HG02610 (cell line): ENCODE data around the gene MAP3K2.
"Not testable (repeated sequence)": the region's sequence is repeated elsewhere in the genome, so short reads cannot be mapped to it uniquely, and the experiment has no call there.

Experiments
- ATAC-seq: cut with Tn5 transposase; IDR thresholded peaks from one replicate; pipeline ENCODE4 v1.9.1; 2021; ENCODE audit warnings: mild to moderate bottlenecking, moderate library complexity; ENCODE audit not compliant: unreplicated experiment

Gene MAP3K2

GRCh38 chr2:127421871-127422558 is 34.2 kb upstream of the MAP3K2 start:
- no peak for ATAC-seq

- no peak for ATAC-seq
These were observed 33.5 kb upstream of the MAP3K2 start for GRCh38 chr2:127421116-127421800.

GRCh38 chr2:127420039-127420864 is 32.5 kb upstream of the MAP3K2 start:
- no peak for ATAC-seq

GRCh38 chr2:127419448-127420038 is 31.8 kb upstream of the MAP3K2 start:
- no peak for ATAC-seq

- ATAC-seq: no peak
These were observed 31.3 kb upstream of the MAP3K2 start for GRCh38 chr2:127419112-127419430.

GRCh38 chr2:127418300-127419111 is 30.7 kb upstream of the MAP3K2 start, which contains the start of gene PROC:
TSS of gene PROC (plus strand) at chr2:127418427. CDS start at chr2:127419943, 1,516 bp downstream.
- ATAC-seq: no peak

- no peak for ATAC-seq
These were observed 29.6 kb upstream of the MAP3K2 start for GRCh38 chr2:127417406-127417805.

- no peak for ATAC-seq
These were observed 28.8 kb upstream of the MAP3K2 start for GRCh38 chr2:127416506-127417001.

- ATAC-seq: peak; percentile 76
These were observed 28.1 kb upstream of the MAP3K2 start for GRCh38 chr2:127415593-127416505.

GRCh38 chr2:127414638-127415592 is 27.1 kb upstream of the MAP3K2 start:
- no peak for ATAC-seq

- ATAC-seq: no peak
These were observed 26.2 kb upstream of the MAP3K2 start for GRCh38 chr2:127413782-127414637.

GRCh38 chr2:127413200-127413599 is 25.4 kb upstream of the MAP3K2 start:
- ATAC-seq: no peak

- ATAC-seq: no peak
These were observed 24.0 kb upstream of the MAP3K2 start for GRCh38 chr2:127411653-127412369.

- ATAC-seq: peak; percentile 75
These were observed 23.3 kb upstream of the MAP3K2 start for GRCh38 chr2:127410871-127411652.

- ATAC-seq: not testable (repeated sequence)
These were observed 21.9 kb upstream of the MAP3K2 start for GRCh38 chr2:127409716-127410115.

GRCh38 chr2:127408807-127409099 is 21.0 kb upstream of the MAP3K2 start:
- ATAC-seq: no peak
